HG03066 (cell line): ENCODE measurements around the gene PDIA5.
"Not testable (repeated sequence)": the region's sequence is repeated elsewhere in the genome, so short reads cannot be mapped to it uniquely, and the experiment has no call there.

Experiments used
- ATAC-seq: cut with Tn5 transposase; IDR thresholded peaks from one replicate; pipeline ENCODE4 v1.9.1; 2021; ENCODE audit warnings: low read depth; ENCODE audit not compliant: unreplicated experiment

The PDIA5 gene

GRCh38 chr3:123111640-123112039 is 44.8 kb downstream of the PDIA5 start:
- ATAC-seq = no peak

DNA sequence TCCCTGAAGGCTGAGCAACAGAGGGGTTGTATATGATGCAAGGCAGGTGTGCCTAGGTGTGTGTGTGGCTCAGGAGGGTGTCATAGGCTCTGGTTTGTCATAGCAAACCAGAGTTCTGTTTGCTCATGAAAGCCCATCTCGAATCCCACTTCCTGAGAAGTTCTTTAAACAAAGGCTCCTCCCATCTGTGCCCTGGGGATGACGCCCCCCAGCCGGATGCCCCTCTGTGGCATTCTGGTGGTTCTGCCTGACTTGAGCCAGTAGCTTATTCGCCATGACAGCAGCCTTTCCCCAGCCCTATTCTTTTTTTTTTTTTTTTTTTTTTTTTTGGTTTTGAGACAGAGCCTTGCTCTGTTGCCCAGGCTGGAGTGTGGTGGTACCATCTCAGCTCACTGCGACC is 45.4 kb downstream of the PDIA5 start:
- no peak for ATAC-seq

GRCh38 chr3:123112656-123113055 is 45.8 kb downstream of the PDIA5 start:
- not testable (repeated sequence) for ATAC-seq

DNA sequence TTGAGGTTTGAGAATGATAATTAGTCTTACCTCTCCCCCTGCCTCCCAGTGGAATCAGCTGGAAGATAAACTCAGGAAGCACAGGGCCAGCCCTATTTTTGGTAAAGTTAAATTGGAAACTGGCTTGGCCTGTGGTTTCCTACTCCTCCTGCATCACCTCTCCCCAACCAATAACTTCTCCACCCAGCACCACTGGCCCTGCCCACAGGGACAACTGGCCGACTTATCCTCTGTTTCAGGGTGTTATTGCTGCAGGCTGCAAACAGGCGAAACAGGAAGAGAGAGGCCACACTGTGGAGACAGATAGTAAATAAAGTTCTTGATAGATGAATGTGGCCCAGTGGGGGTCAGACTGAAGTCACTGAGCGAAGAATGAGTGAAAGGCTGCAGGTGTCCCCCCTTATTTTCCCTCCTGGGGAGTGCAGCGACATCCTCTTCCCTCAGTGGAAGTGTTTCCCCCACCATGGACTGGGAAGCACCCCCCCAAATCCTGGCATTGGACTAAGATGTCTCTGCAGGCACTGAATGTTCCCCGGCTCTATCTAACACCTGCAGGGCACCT is 47.1 kb downstream of the PDIA5 start:
- no peak for ATAC-seq

GRCh38 chr3:123116116-123116515 is 49.3 kb downstream of the PDIA5 start:
- ATAC-seq = no peak

- no peak for ATAC-seq
Measured at GRCh38 chr3:123119388-123119787, 52.6 kb downstream of the PDIA5 start.

DNA sequence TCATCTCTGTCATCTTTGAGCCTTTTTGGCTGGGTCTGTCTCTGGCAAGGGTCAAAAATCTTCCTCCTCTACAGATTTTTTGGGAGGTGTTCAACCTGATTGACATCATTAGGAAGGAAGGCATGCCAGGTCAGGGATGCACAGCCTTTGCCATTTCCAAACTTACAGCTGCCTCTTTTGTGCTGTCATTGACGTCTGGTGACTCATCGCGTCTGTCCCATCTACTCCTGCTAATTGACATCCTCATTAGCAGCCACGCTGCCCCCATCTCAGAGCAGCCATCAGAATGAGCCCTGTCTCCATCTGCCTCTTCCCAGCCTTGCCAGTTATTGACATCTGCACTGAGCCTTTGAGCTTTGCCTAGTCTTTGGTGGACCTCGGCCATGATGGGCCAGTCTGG is 53.0 kb downstream of the PDIA5 start:
- no peak for ATAC-seq

DNA sequence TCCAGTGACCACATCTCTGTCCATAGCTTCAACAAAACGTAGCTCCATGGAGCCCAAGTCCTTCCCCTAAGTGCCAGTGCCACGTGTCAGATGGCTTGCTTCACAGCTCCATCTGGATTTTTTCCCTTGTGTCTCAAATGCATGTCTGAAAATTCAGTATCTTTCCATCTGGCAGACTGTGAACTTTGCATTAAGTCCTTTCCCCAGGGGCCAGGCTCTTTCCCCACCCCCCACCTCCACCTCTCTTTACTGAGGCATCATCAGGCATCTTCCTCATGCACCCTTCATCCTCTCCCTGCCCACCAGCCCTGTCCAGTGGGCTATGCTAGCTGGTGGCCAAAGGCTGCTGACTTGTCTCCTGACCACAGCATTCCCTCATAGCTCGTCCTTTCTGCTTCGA is 53.7 kb downstream of the PDIA5 start:
- no peak for ATAC-seq

DNA sequence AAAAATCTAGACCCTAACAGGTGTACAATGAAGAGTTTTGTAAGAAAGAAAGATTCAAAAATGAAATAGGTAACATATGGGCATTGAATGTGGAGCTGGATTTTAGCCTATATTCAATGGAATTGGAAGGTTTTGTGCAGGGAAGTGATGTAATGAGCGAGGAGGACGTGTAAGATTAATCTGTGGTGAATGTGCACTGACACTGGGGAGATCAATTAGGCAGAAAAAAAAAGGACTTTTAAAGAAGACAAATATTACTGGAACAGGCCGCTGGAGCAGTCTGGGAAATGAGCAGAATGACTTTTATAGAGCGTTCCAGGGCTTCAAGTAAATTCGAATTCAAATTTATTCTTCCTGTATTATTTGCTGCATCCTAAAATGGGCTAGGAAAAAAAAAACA is 55.2 kb downstream of the PDIA5 start:
- ATAC-seq = no peak

DNA sequence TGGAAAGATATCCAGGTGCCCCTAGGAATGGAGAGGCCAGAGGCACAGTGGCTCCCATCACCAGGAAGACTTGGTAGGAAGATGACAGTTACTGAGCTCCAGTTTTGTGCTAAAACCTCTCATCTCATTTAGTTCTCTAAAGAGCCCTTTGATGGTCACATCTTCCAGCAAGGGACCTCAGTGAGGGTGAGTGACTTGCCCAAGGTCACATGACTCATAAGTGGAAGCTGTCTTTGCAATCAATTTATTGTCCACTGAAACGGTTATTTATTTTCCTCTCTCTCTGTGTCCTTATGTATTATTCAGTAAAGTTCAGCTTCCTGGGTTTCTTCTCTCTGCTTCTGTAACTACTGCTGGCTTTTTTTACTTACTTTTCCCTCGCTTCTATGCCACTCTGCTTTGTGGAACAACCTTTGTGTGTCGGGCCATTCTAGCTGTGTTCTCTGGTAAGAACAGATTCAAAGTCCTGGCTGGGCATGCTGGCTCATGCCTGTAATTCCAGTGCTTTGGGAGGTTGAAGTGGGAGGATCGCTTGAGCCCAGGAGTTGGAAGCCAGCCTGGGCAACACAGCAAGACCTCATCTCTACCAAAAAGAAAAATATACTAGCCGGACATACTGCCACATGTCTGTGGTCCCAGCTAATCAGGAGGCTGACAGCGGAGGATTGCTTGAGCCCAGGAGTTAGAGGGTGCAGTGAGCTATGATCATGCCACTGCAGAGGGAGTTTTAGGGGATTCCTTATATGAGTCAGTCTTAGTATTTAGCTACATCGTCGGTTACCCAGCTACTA is 55.9 kb downstream of the PDIA5 start:
- ATAC-seq = no peak

DNA sequence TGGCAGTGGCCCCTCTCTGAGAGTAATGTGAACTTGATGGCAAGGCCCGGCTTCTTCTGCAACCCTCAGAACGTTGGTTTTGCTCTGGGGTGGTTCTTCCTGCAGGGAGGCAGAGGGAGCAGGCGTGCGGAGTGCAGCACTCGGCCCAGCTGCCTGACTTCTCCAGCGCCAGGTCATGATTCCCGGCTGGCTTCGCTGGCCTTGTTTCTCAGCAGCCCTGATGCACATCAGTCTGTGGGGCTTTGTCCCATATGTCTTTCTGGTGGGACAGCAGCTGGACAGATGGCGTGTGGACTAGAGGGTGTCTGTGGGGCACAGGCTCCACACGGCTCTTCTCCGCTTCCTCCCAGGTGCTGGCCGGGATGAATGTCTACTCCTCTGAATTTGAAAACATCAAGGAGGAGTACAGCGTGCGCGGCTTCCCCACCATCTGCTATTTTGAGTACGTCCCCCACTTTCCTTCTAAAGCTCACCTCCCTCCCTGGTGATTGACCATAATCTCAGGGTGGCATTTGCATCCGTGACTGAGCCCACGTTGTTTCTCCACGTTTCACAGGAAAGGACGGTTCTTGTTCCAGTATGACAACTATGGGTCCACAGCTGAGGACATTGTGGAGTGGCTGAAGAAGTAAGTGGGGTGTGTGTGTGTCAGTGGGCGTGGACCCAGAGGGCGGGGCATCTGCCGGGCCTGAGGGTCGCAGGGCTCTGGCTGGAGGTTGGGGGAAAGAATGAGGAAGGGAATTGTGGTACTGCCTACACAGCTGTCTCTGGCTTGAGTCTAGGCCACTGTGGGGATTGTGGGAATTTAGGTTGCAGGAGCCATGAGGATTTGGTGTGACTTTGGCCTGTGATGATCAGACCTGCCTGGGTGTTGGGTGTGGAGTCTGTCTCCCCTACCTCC is 57.1 kb downstream of the PDIA5 start:
- ATAC-seq = no peak

- ATAC-seq = no peak
Measured at GRCh38 chr3:123124971-123125370, 58.1 kb downstream of the PDIA5 start.

DNA sequence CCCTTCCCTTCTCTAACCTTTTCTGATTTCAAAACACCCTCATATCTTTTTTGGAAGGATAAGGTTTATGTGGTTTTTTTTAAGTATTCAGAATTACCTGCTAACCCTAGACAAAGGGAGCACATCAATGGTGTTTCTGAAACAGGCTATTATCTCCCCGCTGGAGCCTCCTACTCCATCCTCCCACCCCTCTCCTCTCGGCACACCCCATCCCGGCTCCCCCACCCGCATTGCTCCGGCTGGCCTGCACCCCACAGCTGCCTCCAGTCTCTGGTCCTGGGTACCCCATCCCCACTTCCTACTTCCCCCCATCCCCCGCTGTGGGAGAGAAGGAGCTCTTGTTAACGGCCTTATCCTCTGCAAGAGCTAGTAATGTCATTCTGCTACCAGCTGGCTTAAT is 59.2 kb downstream of the PDIA5 start:
- ATAC-seq = no peak

DNA sequence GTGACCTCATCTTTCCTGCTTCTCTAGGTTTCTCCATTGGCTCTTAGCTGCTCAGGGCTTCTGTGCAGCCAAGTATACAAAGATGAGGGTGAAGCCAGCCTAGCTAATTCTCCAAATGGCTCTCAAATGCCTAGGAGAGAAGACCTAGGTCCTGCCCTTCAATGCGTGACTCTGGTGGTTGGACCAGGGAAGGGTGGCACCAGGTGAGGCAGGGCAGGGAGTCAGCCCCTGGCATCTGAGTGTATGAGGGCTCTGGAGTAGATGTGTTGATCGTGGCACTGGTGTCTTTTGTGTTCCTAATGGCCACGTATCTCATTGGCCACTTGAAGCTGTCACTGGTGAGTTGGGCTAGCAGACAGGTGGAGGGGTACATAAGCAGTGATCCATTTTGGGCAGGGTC is 59.8 kb downstream of the PDIA5 start:
- no peak for ATAC-seq

GRCh38 chr3:123129092-123129491 is 62.3 kb downstream of the PDIA5 start:
- ATAC-seq = no peak

- no peak for ATAC-seq
Measured at GRCh38 chr3:123129532-123129931, 62.7 kb downstream of the PDIA5 start.

DNA sequence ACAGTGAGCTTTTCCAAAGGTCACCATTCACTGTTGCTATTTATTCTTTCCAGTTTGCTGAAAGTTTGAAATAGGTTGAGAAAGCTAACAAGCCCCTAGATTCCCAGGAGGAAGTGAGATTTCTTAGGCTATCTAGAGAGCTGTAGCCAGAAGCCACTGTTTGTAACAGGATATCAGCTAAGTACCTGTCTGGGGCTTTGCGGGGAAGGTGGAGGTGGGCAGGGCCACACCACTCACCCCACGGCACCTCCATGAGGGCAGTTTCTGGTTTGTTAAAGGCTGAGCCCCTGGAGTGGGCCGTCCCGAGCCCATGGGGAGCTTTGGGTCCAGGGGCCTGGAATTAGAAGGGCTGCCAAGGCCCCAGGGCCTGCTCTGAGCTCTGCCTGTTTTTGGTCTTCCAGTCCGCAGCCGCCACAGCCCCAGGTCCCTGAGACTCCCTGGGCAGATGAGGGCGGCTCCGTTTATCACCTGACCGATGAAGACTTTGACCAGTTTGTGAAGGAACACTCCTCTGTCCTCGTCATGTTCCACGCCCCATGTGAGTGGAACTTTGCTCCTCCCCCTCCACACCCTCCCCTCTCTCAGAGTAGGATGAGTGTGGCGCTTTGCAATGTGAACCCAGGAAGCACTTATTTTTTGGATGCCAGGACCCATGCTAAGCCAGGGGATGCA is 63.4 kb downstream of the PDIA5 start:
- ATAC-seq = no peak

DNA sequence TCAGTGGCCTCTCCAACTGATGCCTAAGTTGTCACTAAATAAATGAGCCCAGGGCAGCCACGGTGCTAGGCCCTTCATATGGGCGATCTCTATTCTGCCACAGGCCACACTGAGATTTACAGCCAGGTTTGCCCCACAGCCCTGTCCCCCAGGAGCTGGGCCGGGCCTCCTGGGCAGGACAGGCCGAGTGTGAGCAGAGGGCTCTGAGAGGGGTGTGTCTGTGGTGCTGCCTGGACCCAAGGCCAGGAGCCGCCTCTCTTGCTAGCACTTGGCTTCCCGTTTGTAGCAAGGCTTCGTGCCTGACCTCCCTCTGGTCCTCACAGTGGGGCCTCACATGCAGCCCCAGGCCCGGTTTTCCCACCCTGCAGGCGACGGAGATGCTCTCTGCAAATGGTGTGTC is 67.8 kb downstream of the PDIA5 start:
- ATAC-seq = no peak

DNA sequence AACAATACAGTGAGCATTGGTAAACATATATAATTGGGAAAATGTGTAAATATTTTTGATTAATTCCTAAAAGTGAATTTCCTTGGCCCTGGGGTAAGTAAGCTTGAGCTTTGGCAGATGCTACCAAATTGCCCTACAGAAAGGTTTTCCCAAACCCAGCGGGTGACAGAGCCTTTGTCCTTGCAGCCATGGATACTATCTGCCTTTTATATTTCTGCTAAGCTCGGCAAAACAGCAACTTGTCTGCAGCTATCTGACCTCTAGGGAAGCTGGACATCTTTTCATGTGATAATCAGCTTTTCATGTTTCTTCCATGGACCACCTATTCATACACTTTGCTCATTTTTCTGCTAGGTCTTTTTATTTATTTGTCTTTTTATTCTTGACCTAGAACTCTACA is 70.2 kb downstream of the PDIA5 start:
- no peak for ATAC-seq

- no peak for ATAC-seq
Measured at GRCh38 chr3:123138839-123139444, 72.1 kb downstream of the PDIA5 start.

DNA sequence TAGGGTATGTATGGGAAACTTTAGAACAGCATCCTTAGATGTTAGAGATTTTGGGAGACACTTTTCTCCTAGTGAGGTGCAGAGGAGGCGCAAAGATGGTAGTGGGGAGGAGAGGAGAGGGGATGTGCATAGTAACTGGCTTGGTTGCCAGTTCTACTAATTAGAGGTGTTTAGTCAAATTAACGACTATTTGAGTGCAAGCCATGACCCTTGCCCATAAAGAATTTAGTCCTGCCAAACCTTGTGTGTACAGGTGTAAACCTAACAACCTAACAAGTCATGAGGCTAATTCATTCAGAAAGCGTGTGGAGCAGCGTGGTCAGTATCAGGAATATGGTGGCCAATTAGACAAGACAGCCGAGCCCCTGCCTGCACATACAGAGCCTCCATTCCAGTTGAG is 72.7 kb downstream of the PDIA5 start:
- no peak for ATAC-seq
